ENCODE results near the gene MRGPRF. TPM values are rescaled to one million over a fixed set of nuclear protein-coding genes. Genes with fewer than 3 reads are reported as not detected.
"Not testable (repeated sequence)": the region's sequence is repeated elsewhere in the genome, so short reads cannot be mapped to it uniquely, and the experiment has no call there.

The MRGPRF gene
- total and polyA plus RNA-seq, 8 donors = 6.7 to 123 (median 20.8) TPM

- intact Hi-C loops (cut with DNase I; ENCODE audit: low total_unique reads) = no loop called here
- Histone ChIP-seq H3K36me3 (no peaks in the 10 kb centered on the region), H3K4me1 (no peaks in the 10 kb centered on the region), H3K27ac (no peak overlapping the region), H3K27me3 (peaks cover 0 to 13% (median 0%) of the 10 kb centered on the region in 3 donors), H3K4me3 (no peak overlapping the region), H3K9me3 (no peaks in the 10 kb centered on the region)
- TF ChIP-seq CTCF (IDR thresholded peaks at IDR 0.05) (no peak), POLR2A (IDR thresholded peaks at IDR 0.05) (no peak), EP300 (IDR thresholded peaks at IDR 0.05) (no peak), POLR2AphosphoS5 (IDR thresholded peaks at IDR 0.05) (no peak)
- 61 to 76% (median 65%) methylated on average over 3 to 4 of the region's 4 CpGs for WGBS, 5 donors
- DNase-seq = no peak
These were observed 36.5 kb downstream of the MRGPRF start for GRCh38 chr11:68976563-68976962.

GRCh38 chr11:68976095-68976494 is 37.0 kb downstream of the MRGPRF start:
- TF ChIP-seq POLR2AphosphoS5 (IDR thresholded peaks at IDR 0.05) = no peak
- TF ChIP-seq EP300 (IDR thresholded peaks at IDR 0.05) = no peak
- no peak for TF ChIP-seq CTCF (IDR thresholded peaks at IDR 0.05)
- no peak for TF ChIP-seq POLR2A (IDR thresholded peaks at IDR 0.05)
- Histone ChIP-seq H3K9me3 (no peaks in the 10 kb centered on the region), H3K27ac (no peak overlapping the region), H3K36me3 (no peaks in the 10 kb centered on the region), H3K4me1 (no peaks in the 10 kb centered on the region), H3K4me3 (no peak overlapping the region), H3K27me3 (peaks cover 0 to 18% (median 0%) of the 10 kb centered on the region in 3 donors)
- no peak for DNase-seq
- intact Hi-C loops (cut with DNase I; ENCODE audit: low total_unique reads) = no loop called here
- WGBS, 5 donors = 50 to 61% (median 55%) methylated on average over 4 of the region's 4 CpGs

- Histone ChIP-seq H3K27ac (no peak overlapping the region), H3K27me3 (peaks cover 0 to 15% (median 0%) of the 10 kb centered on the region in 3 donors), H3K4me3 (no peak overlapping the region), H3K4me1 (no peaks in the 10 kb centered on the region), H3K9me3 (no peaks in the 10 kb centered on the region), H3K36me3 (no peaks in the 10 kb centered on the region)
- TF ChIP-seq POLR2AphosphoS5 (IDR thresholded peaks at IDR 0.05) (no peak), POLR2A (IDR thresholded peaks at IDR 0.05) (no peak), CTCF (IDR thresholded peaks at IDR 0.05) (no peak), EP300 (IDR thresholded peaks at IDR 0.05) (no peak)
- intact Hi-C loops (cut with DNase I; ENCODE audit: low total_unique reads) = no loop called here
- WGBS, 5 donors = 92 to 96% (median 95%) methylated on average over 9 to 23 of the region's 23 CpGs
- no peak for DNase-seq
These were observed 38.4 kb downstream of the MRGPRF start for GRCh38 chr11:68974421-68975194.

- DNase-seq; H3K9me3 ChIP-seq; H3K4me3 ChIP-seq; H3K27ac ChIP-seq; H3K36me3 ChIP-seq; H3K4me1 ChIP-seq; intact Hi-C loops (cut with DNase I; ENCODE audit: low total_unique reads): not testable (repeated sequence)
- H3K27me3 ChIP-seq = peaks cover 0 to 18% (median 0%) of the 10 kb centered on the region in 3 donors
- 87 to 97% (median 92%) methylated on average over 9 to 12 of the region's 12 CpGs for WGBS, 5 donors
These were observed 39.3 kb downstream of the MRGPRF start for GRCh38 chr11:68973706-68974105.

- DNase-seq = no peak
- intact Hi-C loops (cut with DNase I; ENCODE audit: low total_unique reads) = no loop called here
- H3K36me3 ChIP-seq = no peaks in the 10 kb centered on the region
- TF ChIP-seq EP300 (IDR thresholded peaks at IDR 0.05) (no peak), CTCF (IDR thresholded peaks at IDR 0.05) (no peak), POLR2AphosphoS5 (IDR thresholded peaks at IDR 0.05) (no peak)
- 51 to 70% (median 64%) methylated on average over 4 of the region's 4 CpGs for WGBS, 5 donors
- H3K27me3 ChIP-seq = peaks cover 0 to 22% (median 0%) of the 10 kb centered on the region in 3 donors
- no peaks in the 10 kb centered on the region for H3K9me3 ChIP-seq
- no peak overlapping the region for H3K4me3 ChIP-seq
- no peak overlapping the region for H3K27ac ChIP-seq
- H3K4me1 ChIP-seq = no peaks in the 10 kb centered on the region
These were observed 39.8 kb downstream of the MRGPRF start for GRCh38 chr11:68973219-68973618.
